NK-92 (cell line): ENCODE measurements around the gene TMEM269.

Source experiments
- DNase-seq: peaks from one replicate; lab custom pipeline; 2025; ENCODE audit not compliant: unreplicated experiment; lab: John Stamatoyannopoulos, UW

TMEM269 gene

GRCh38 chr1:42820813-42821212 is 36.0 kb downstream of the TMEM269 start:
- DNase-seq = no peak

- DNase-seq = no peak
These were observed 36.9 kb downstream of the TMEM269 start for GRCh38 chr1:42821690-42822089.

GRCh38 chr1:42822800-42823392 is 38.1 kb downstream of the TMEM269 start:
- no peak for DNase-seq

- DNase-seq = no peak
These were observed 39.8 kb downstream of the TMEM269 start for GRCh38 chr1:42824481-42825035.

- DNase-seq = no peak
These were observed 40.5 kb downstream of the TMEM269 start for GRCh38 chr1:42825036-42825851.

- no peak for DNase-seq
These were observed 45.8 kb downstream of the TMEM269 start for GRCh38 chr1:42830631-42831030.

- DNase-seq = no peak
These were observed 46.5 kb downstream of the TMEM269 start for GRCh38 chr1:42831273-42831672.

- DNase-seq = no peak
These were observed 48.0 kb downstream of the TMEM269 start for GRCh38 chr1:42832641-42833240.

GRCh38 chr1:42833981-42834380 is 49.2 kb downstream of the TMEM269 start:
- no peak for DNase-seq

- DNase-seq = no peak
These were observed 50.0 kb downstream of the TMEM269 start for GRCh38 chr1:42834803-42835202.

- no peak for DNase-seq
These were observed 50.6 kb downstream of the TMEM269 start for GRCh38 chr1:42835422-42835821.

- no peak for DNase-seq
These were observed 52.9 kb downstream of the TMEM269 start for GRCh38 chr1:42837709-42838108.

- no peak for DNase-seq
These were observed 53.8 kb downstream of the TMEM269 start for GRCh38 chr1:42838482-42839190.

GRCh38 chr1:42841010-42841409 is 56.2 kb downstream of the TMEM269 start:
- DNase-seq = no peak

GRCh38 chr1:42841440-42842147 is 56.8 kb downstream of the TMEM269 start:
- no peak for DNase-seq

- no peak for DNase-seq
These were observed 59.9 kb downstream of the TMEM269 start for GRCh38 chr1:42844592-42845140.

GRCh38 chr1:42845193-42845592 is 60.4 kb downstream of the TMEM269 start:
- no peak for DNase-seq

GRCh38 chr1:42845866-42846256 is 61.1 kb downstream of the TMEM269 start:
- no peak for DNase-seq

- no peak for DNase-seq
These were observed 61.7 kb downstream of the TMEM269 start, which contains the start of gene ZNF691 for GRCh38 chr1:42846257-42847110. Gene ZNF691, plus strand, starts transcription at chr1:42846613. Its CDS starts 3,046 bp downstream, at chr1:42849659.
